MCF 10A (cell line): Measurements from ENCODE around the gene IAH1. TPM values are rescaled to one million over a fixed set of nuclear protein-coding genes. Genes with fewer than 3 reads are reported as not detected.

Source experiments
- BruUV-seq: library from RNA; stranded (reverse); fragments of 400-500 nt; replicated peaks from 2 replicates; lab custom pipeline; 2021; lab: Mats Ljungman, UMichigan
- CTCF ChIA-PET: fragments of 300-600 bp; sonication (Branson Sonifier 250); formaldehyde crosslinking; extraction: SDS; loops from one replicate; lab custom pipeline; 2021; ENCODE audit warnings: antibody characterized with exemption, inconsistent platforms; lab: Yijun Ruan, JAX
- POLR2A ChIA-PET: fragments of 300-600, 350-650 bp; sonication (Branson Sonifier 250); formaldehyde crosslinking; extraction: SDS; loops from one replicate; lab custom pipeline; 2020; ENCODE audit warnings: antibody characterized with exemption, inconsistent platforms; lab: Yijun Ruan, JAX
- DNase-seq: peaks from one replicate; pipeline ENCODE4 v3.0.0-alpha.2; 2018; ENCODE audit not compliant: unreplicated experiment
- H3K27ac Mint-ChIP-seq: one replicate; pipeline ENCODE4 v1.8.0; 2022; ENCODE audit warnings: mild to moderate bottlenecking, low read depth, mixed read lengths; ENCODE audit not compliant: unreplicated experiment
- H3K27me3 Mint-ChIP-seq: one replicate; pipeline ENCODE4 v1.8.0; 2022; ENCODE audit warnings: mixed read lengths; ENCODE audit not compliant: insufficient read depth, unreplicated experiment
- H3K36me3 Mint-ChIP-seq: one replicate; pipeline ENCODE4 v1.8.0; 2022; ENCODE audit warnings: mild to moderate bottlenecking, moderate library complexity, mixed read lengths; ENCODE audit not compliant: insufficient read depth, unreplicated experiment
- H3K4me1 Mint-ChIP-seq: one replicate; pipeline ENCODE4 v1.8.0; 2022; ENCODE audit warnings: mixed read lengths; ENCODE audit not compliant: insufficient read depth, unreplicated experiment
- H3K4me3 Mint-ChIP-seq: one replicate; pipeline ENCODE4 v1.8.0; 2022; ENCODE audit warnings: mild to moderate bottlenecking, moderate library complexity, mixed read lengths; ENCODE audit not compliant: unreplicated experiment
- H3K9me3 Mint-ChIP-seq: one replicate; pipeline ENCODE4 v1.8.0; 2022; ENCODE audit warnings: mixed read lengths; ENCODE audit not compliant: unreplicated experiment
- CTCF ChIP-seq: fragments of 200-600 bp; IDR thresholded peaks from one replicate; pipeline ENCODE4 v1.8.0; 2022; ENCODE audit warnings: antibody characterized with exemption, mild to moderate bottlenecking; ENCODE audit not compliant: unreplicated experiment
- intact Hi-C: fragments of 100-400 bp; cut with micrococcal nuclease; formaldehyde crosslinking; loops from 2 replicates; pipeline ENCODE4 v1.14.1; 2022
- total RNA-seq: library from RNA; stranded (reverse); gene quantifications from 2 replicates; pipeline ENCODE4 v1.2.3, GENCODE V29; 2022

The IAH1 gene
- total RNA-seq, 1 experiment from 2014 or later: 74.7 TPM

GRCh38 chr2:9488583-9489547 lies 14.5 kb downstream of the IAH1 start:
- Mint-ChIP-seq H3K4me1 (no peaks in the 10 kb centered on the region), H3K4me3 (no peak overlapping the region), H3K27me3 (no peaks in the 10 kb centered on the region), H3K27ac (no peak overlapping the region), H3K9me3 (no peaks in the 10 kb centered on the region), H3K36me3 (peaks cover 91% of the 10 kb centered on the region)
- TF ChIP-seq CTCF: no peak
- BruUV-seq: TSS peak; percentile 20
- intact Hi-C loops: no loop called here
- ChIA-PET CTCF (interaction anchor here (1.1 kb wide), 1 partner anchor 66 kb away, joined by 3 read pairs; no protein-coding TSS in a partner anchor), POLR2A (interaction anchor here (1.0 to 1.1 kb wide), 2 partner anchors 12 to 14 kb away, joined by 4 to 6 read pairs; no protein-coding TSS in a partner anchor)
- DNase-seq: no peak

GRCh38 chr2:9490789-9491188 lies 16.4 kb downstream of the IAH1 start:
- ChIA-PET POLR2A (interaction anchor here (1.0 to 1.3 kb wide), 2 partner anchors 9 to 45 kb away, joined by 3 to 4 read pairs; no protein-coding TSS in a partner anchor), CTCF (interaction anchor here (0.7 to 1.4 kb wide), 3 partner anchors 15 to 279 kb away, joined by 3 to 4 read pairs (median 3); no protein-coding TSS in a partner anchor)
- Mint-ChIP-seq H3K27ac (no peak overlapping the region), H3K4me3 (no peak overlapping the region), H3K9me3 (no peaks in the 10 kb centered on the region), H3K27me3 (no peaks in the 10 kb centered on the region), H3K4me1 (no peaks in the 10 kb centered on the region), H3K36me3 (peaks cover 93% of the 10 kb centered on the region)
- no peak for TF ChIP-seq CTCF
- intact Hi-C loops: no loop called here
- DNase-seq: no peak
- no TSS peak for BruUV-seq

- no peak for TF ChIP-seq CTCF
- no peak for DNase-seq
- no peaks in the 10 kb centered on the region for H3K4me1 Mint-ChIP-seq
- BruUV-seq: no TSS peak
- H3K36me3 Mint-ChIP-seq: peaks cover 93% of the 10 kb centered on the region
- H3K4me3 Mint-ChIP-seq: no peak overlapping the region
- intact Hi-C loops: no loop called here
- H3K27me3 Mint-ChIP-seq: no peaks in the 10 kb centered on the region
- H3K27ac Mint-ChIP-seq: no peak overlapping the region
- CTCF ChIA-PET: no interaction called here
- no peaks in the 10 kb centered on the region for H3K9me3 Mint-ChIP-seq
- POLR2A ChIA-PET: interaction anchor here (0.6 to 2.1 kb wide), 5 partner anchors 9 to 151 kb away, joined by 3 to 6 read pairs (median 4); partner anchors contain the start of gene ADAM17
These were observed 18.6 kb downstream of the IAH1 start for GRCh38 chr2:9492927-9493326.

GRCh38 chr2:9493478-9493877 lies 19.1 kb downstream of the IAH1 start:
- H3K4me3 Mint-ChIP-seq: no peak overlapping the region
- ChIA-PET POLR2A (interaction anchor here (0.6 to 2.1 kb wide), 6 partner anchors 10 to 1108 kb away, joined by 3 to 6 read pairs (median 3); partner anchors contain the start of gene ADAM17), CTCF (no interaction called here)
- TF ChIP-seq CTCF: no peak
- H3K36me3 Mint-ChIP-seq: peaks cover 93% of the 10 kb centered on the region
- intact Hi-C loops: no loop called here
- no TSS peak for BruUV-seq
- H3K9me3 Mint-ChIP-seq: no peaks in the 10 kb centered on the region
- DNase-seq: no peak
- no peaks in the 10 kb centered on the region for H3K27me3 Mint-ChIP-seq
- no peaks in the 10 kb centered on the region for H3K4me1 Mint-ChIP-seq
- H3K27ac Mint-ChIP-seq: no peak overlapping the region
